ENCODE measurements around the gene PANX2. TPM values are rescaled to one million over a fixed set of nuclear protein-coding genes. Genes with fewer than 3 reads are reported as not detected.

The PANX2 gene
- total and polyA plus RNA-seq, 9 of the 15 experiments (the other 6 are each of a cell fraction or from before 2014, with no cell fraction given), result 0.01 to 3.9 (median 0.67) TPM; not detected in 1

- TF ChIP-seq CGGBP1 (CRISPR knock-in tag; IDR thresholded peaks at IDR 0.05), result no peak
- peak; percentile 61 for TF ChIP-seq CREM (IDR thresholded peaks at IDR 0.05; ENCODE audit: low read depth)
- peak; percentile 34; the same call in 1 of the 2 replicates for TF ChIP-seq SP1 (CRISPR knock-in tag; IDR thresholded peaks at IDR 0.05)
- TF ChIP-seq KAT7 (CRISPR knock-in tag; IDR thresholded peaks at IDR 0.05; ENCODE audit: borderline replicate concordance), result no peak
- TF ChIP-seq FOXK1 (CRISPR knock-in tag; IDR thresholded peaks at IDR 0.05; ENCODE audit: borderline replicate concordance), result no peak
- peak; percentile 98 for TF ChIP-seq PKNOX1 (IDR thresholded peaks at IDR 0.05)
- TF ChIP-seq CHD2 (IDR thresholded peaks at IDR 0.05; ENCODE audit: low read depth, low read length), result peak; percentile 64; the same call in 1 of the 2 replicates
- no peak for TF ChIP-seq IRF2 (CRISPR knock-in tag; IDR thresholded peaks at IDR 0.05)
- TF ChIP-seq SIX5 (IDR thresholded peaks at IDR 0.05; ENCODE audit: borderline replicate concordance in 1 of 2, insufficient read depth in 1 of 2, low read depth in 1 of 2, low read length in 2 of 2), result peak in 1 of 2 experiments; percentile 43; a peak in 1 of 4 replicates
- TF ChIP-seq RBM25 (IDR thresholded peaks at IDR 0.05; ENCODE audit: low read depth, low read length, severe bottlenecking), result peak; percentile 99
- peak; percentile 22 for TF ChIP-seq MEIS2 (IDR thresholded peaks at IDR 0.05; ENCODE audit: partially characterized antibody)
- TF ChIP-seq MAZ (CRISPR knock-in tag; conservative IDR thresholded peaks at IDR 0.05 in 1 of 2, IDR thresholded peaks at IDR 0.05 in 1 of 2), result peak; percentile 42 to 44; a peak in 3 of 4 replicates
- peak; percentile 82; the same call in 1 of the 2 replicates for TF ChIP-seq GABPB1 (CRISPR knock-in tag; IDR thresholded peaks at IDR 0.05)
- no peak for TF ChIP-seq ZHX1 (conservative IDR thresholded peaks at IDR 0.05; ENCODE audit: low read length)
- no peak for TF ChIP-seq ZNF174 (CRISPR knock-in tag; IDR thresholded peaks at IDR 0.05)
- TF ChIP-seq BMI1 (IDR thresholded peaks at IDR 0.05; ENCODE audit: low read length), result no peak
- TF ChIP-seq HCFC1 (IDR thresholded peaks at IDR 0.05; ENCODE audit: low read depth, low read length), result peak; percentile 72
- TF ChIP-seq ATF7 (IDR thresholded peaks at IDR 0.05), result peak; percentile 24
- peak; percentile 5 for TF ChIP-seq HMGN3 (IDR thresholded peaks at IDR 0.05; ENCODE audit: borderline replicate concordance, extremely low read depth, insufficient read length, low read depth, low read length)
These were observed 30.1 kb downstream of the PANX2 start, which contains the start of gene SELENOO (continued) for GRCh38 chr22:50200461-50201190.
